CD1c-positive myeloid dendritic cell (primary cell): ENCODE measurements around the gene GJB1.
"Not testable (repeated sequence)": the region's sequence is repeated elsewhere in the genome, so short reads cannot be mapped to it uniquely, and the experiment has no call there.

Experiments used
- DNase-seq: peaks from one replicate; pipeline ENCODE4 v3.0.0-alpha.2; 2016; ENCODE audit errors: extremely low spot score

GJB1 gene

DNA sequence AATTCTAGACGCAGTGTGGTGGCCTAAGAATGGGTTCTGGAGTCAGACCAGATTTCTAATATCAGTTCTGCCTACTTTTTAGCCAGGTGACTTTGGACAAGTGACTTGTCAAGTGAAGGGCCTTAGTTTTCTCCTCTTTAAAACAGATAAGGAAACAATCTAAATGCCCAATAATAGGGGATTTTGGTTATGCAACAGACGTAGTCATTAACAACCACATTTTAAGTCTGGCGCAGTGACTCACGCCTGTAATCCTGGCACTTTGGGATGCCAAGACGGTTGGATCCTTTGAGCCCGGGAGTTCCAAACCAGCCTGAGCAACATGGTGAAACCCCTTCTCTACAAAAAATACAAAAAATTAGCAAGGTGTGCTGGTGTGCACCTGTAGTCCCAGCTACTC is 33.0 kb downstream of the GJB1 start:
- no peak for DNase-seq

DNA sequence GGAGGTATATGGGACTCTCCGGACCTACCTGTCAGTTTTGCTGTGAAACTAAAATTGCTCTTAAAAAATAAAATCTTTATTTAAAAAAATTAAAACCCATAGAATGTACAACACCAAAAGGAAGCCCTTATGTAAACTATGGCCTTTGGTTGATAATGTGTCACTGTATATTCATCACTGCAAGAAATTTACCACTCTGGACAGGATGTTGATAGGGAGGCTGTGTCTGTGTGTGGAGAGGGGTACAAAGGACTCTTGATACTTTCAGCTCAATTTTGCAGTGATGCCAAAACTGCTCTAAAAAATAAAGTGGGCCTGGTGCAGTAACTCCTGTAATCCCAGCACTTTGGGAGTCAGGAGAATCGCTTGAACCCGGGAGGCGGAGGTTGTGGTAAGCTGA is 33.8 kb downstream of the GJB1 start:
- DNase-seq, result no peak

DNA sequence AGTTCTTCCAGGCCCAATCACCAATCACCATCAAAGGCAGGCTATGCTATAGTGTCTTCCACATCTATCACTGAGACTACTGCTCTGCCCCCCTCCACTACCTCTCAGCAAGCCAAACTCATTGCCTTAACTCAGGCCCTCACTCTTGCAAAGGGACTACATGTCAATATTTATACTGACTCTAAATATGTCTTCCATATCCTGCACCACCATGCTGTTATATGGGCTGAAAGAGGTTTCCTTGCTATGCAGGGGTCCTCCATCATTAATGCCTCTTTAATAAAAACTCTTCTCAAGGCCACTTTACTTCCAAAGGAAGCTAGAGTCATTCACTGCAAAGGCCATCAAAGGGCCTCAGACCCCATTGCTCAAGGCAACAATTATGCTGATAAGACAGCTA is 45.6 kb downstream of the GJB1 start:
- DNase-seq, result not testable (repeated sequence)

- DNase-seq, result no peak
Measured at GRCh38 chrX:71269801-71270395, 46.9 kb downstream of the GJB1 start.

DNA sequence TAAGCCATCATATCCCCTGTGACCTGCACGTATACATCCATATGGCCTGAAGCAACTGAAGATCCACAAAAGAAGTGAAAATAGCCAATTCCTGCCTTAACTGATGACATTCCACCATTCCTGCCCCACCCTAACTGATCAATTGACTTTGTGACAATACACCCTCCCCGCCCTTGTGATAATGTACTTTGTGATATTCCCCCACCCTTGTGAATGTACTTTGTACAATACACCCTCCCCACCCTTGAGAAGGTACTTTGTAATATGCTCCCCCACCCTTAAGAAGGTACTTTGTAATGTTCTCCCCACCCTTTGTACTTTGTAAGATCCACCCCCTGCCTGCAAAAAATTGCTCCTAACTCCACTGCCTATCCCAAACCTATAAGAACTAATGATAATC is 49.3 kb downstream of the GJB1 start:
- not testable (repeated sequence) for DNase-seq
